Measurements from ENCODE around the gene ASCL5.

Gene ASCL5

DNA sequence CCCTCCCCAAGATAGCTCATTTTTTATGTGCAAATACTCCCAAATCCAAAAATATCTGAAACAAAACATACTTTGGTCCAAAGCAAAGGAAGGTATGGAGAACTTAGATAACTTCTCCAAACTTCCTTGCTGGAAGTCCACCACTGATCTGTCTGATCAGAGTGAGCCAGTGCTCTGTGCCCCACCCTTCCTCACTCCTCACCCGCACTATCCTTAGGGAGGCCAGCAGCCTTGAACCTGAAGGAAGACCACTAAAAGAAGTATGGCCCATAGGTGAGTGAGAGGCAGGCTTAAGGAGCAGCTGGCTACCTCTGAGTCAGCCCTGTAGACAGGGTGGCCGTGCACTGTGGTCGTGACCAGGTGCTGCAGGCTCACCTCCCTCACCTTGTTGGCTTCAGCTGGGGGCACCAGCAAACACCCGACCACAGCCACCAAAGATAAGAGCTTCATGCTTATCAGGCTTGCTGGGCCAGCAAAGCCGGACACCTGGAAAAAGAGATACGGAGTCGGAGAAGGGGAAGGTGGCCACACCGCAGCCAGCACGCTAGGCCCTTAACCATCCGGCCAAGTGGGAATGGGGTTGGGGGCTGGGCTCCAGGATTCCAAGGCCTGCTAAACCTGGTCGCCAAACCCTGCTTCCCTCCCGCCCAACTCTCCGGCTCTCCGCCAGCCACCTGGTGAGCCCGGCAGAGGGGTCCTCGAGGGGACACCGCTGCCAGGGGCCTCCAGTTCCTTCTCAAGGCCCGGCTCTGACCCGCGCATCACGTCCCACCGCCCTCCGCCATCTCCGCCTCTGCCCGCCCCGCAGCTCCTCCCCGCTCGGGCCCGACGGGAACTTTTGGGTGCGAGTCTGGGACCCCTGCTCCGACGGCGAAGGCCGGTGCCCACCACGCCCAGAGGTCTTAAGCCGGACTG, 26.7 kb upstream of the ASCL5 start:
- DNase-seq, result no peak

DNA sequence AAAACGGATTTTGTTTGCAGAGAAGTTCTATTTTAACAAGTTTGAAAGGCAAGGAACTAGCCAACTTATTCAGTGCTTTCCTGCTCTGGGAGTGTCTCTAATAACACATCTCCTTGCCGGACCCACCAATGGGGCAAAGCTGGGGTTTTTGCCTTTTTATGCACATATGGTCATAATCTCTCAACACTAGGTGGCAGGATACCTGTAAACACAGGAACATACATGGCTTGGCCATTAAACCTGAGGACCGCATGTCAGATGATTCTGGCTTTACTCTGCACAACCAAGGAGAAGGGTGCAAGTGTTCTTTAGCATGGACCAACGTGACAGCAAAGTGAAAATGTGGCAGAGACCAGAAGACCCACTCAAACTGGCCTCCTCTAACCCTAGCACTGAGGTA, 22.4 kb upstream of the ASCL5 start:
- no peak for DNase-seq

DNA sequence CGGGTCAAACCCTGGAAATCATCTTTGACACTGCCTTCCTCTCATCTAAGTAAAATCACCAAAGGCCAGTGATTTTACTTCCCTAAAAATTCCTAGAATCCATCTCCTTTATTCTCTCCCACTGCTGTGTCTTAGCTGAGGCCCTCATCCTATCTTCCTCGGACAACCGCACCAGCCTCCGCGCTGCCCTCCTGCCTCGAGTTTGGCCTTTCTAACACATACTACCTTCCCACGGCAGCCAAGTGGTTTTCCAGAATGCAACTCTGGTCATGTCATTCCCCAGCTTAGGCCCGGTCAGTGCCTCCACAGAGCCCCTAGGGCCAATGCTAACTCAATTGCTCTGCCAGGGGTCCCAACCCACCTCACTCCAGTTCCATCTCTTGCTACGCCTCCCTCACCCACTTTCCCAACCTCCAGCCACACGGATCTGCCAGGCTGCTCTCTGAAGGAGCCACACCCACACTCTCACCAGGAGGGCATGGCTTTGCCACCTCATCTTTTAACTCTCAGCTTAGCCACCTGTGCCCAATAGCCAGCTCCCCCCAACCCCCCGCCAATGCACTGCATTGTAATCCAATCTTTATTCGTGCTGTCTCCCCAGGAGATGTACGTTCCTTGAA, 20.5 kb upstream of the ASCL5 start:
- no peak for DNase-seq

DNA sequence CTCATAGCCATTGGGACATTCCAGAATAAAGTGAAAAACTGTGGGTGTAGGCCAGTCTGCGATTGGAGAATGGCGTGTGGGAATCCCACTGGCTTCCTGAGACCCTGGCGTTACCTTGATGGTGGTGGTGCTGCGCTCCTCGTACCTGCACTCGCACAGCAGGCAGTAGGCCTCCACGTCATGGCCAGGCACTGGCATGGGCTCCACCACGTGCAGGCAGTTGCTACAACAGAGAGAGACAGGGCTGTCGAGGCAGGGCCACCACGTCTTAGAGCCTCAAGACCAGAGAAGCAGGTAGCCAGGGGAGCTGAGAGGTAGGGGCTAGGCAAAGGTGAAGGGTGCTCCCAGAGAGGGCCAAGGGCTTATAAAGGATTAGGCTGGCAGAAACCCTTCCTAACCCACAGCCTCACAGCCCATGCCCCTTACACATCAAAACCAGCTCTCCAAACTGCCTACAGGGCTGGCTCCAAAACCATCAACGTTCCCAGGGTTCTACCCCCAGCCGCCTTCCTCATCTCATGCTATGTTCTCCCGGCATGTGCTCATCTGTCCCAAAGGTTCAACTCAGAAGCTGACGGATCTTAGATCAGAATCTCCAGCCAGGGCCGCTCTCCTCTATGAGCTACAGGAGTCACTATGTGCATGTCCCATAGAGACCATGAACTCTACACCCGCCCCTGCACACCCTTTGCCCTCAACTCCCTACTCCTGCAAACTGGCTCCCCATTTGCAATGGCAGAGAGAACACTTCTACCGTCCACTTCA, 19.8 kb upstream of the ASCL5 start:
- DNase-seq, result no peak

DNA sequence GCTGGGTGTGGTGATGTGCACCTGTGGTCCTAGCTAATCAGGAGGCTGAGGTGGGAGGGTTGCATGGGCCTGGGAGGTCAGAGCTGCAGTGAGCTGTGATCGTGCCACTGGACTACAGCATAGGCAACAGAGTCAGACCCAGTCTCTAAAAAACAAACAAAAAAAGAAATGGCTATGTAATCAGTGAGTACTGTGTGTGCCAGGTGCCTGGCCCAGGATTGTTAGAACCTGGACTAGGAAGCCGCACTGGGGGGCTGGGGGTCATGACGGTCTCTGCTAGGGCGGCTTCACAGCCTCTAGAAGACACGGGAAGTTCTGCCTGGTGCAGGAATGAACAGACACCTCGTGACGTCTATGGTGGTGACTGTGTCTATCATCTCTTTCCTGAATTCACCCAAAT, 18.8 kb upstream of the ASCL5 start:
- no peak for DNase-seq

DNA sequence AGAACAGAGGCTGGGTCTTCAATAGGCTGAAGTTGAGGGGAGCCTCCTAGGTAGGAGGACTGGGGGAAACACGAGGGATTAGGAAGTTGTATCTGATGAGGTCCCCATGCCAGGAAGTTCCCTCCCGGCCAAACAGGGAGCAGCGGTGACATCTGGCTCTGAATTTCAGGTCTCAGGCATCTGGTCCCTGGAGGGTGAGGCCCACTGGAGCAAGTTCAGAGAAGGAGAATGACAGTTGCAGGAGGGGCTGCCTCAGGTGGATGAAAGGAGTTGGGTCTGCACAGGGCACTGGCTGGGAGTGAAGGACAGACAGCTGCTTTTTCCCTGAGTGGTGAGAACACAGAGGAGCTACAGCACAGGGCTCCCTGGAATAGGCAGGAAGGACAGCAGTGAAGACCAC, 18.1 kb upstream of the ASCL5 start:
- DNase-seq, result no peak

DNA sequence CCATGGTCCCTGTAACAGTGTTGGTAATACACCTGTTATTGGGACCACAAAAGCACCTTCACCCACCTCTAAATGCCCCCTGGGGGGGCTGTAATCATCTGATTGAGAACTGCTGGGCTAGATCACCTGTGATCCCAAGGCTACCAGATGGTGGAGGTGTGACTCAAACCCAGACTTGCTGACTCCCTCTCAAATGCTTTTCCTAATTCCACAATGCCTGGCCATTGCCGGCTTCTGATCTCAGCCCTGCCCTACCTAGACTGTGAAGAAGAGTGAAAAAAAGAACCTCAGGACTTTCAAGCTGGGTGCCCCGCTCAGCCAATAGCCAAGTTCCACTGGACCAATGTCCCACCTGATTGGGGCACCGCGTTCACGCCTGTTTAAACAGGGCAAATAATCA, 17.7 kb upstream of the ASCL5 start:
- DNase-seq, result no peak

DNA sequence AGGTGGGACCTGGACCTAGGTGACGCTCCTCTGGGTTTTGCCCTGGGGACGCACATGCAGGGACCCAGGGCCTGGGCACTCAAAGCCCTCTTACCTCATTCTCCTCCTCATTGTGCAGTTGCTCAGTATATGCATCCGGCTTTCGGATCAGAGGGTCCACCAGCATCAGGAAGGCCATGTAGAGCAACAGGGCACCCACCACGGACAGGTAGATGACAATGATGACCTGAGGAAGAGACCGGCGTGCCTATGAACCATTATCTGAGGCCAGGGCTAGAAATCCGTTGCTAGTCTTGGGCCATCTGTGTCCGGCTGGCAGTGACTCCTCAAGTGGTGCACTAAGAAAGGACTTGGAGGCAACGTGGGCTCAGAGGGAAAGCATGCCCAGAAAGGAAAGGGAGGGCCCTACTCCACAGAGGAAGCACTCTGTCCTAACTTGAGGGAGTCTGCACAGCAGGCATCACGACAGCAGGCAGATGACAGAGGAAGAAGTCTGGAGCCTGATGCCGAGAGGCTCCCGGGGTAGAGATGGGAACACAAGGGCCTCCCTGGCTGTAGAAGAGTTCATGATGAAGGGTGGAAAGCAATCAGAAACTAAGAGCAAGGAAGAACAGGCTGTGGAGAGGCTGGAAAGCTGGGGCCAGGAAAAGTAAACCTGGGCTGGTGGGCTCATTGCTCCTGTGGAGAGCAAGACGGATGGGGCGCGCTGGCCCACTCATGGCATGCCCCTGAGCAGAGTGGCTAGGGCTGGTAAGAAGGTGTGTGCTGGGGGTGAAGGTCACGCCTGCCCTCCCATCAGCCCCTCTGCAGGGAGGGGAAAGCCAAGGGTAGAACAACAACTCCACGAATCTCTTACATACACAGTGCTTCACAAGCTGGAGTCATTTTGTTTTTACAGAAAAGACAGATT, 17.0 kb upstream of the ASCL5 start:
- DNase-seq, result no peak

DNA sequence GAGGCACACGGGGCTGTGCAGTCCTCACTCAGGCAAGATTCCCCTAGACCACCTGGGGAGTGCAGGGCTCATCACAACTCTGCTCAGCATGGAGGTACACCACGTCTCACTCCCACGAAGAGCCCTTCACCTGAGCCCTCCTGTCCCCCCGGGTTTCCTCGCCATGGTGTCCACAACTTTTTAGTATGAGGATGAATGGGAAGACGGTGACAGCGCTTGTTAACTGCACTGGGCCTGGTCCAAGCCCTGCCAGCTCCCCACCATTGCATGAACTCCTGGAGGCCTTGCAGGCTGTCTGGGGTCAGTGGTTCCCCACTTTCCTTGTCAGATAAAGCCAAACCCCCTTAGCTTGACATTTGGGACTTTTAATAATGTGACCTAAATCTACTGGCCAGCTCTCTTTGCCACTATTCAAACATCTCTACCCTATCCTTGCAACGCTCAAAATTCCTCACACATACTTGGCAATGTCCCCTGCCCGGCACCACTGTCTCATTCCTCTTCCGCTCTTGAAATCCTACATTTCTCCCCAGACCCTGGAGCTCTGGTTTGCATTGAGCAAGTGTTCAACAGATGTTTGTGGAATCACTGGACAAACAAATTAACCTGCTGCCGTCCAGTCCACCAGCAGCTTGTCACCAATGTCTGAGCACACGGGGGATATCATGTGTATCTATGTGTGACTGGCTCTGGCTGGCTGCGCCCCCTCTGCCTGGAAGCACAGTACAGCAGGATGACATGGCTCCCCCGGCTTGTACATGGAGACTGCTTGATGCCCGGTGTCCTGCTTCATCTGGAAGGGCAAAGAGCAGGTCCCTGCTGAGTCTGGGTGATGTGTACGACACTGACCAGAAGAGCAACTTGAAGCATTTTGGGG, 16.1 kb upstream of the ASCL5 start:
- DNase-seq, result no peak

DNA sequence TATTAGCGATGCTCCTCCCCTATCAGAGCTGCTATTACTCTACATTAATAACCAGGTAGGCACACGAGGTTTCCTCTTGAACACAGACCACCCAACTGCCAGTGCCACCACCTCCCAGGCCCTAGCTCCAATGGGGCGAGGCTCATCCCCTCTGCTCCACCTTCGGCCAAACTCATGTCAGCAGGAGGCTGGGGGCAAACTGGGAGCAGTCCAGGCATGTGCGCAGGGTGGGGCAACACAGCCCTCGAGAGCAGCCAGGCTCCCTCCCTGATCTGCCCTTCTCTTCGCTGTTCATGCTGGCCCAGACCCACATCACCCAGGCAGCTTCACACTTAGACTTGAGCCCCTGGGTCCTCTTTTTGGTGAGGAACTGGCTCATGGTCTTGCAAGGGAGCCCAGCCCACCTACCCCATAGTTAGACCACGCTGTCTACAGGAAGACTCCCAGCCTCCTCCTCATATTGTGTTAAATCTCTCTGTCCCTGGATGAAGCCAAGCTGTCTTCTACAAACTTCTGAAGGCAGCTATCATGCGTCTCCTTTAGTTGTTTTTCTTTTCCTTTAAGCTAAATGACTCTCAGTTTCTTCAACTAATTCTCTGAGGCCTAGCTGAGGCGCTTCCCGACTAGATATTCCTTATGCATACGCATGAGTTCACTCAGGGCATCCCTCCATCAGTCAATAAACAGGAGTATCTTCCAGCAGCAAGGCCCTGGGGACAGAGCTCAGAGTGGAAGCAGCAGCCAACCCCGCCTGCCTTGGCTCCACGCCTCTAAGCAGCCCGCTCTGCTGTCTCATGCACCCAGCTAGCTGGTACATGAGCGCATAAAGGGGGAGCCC, 15.2 kb upstream of the ASCL5 start:
- DNase-seq, result no peak

DNA sequence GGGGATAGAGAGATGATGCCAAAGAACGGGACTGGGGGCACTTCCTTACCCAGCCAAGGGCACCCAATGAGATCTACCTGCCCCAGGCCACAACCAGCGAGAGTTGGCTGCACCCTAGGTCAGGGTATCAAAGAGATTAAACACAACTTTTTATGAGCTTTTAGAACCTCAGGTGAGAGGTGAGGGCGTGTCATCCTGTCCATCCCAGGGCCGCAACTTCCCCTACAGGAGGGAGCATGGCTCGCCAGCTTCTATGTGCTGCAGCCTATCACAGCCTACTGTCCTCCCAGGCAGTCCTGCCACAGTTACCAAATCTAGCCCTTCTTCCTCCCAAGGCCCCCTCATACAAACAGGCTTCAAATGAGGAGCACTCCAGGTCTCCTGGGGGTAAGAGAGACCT, 14.4 kb upstream of the ASCL5 start:
- DNase-seq, result no peak

DNA sequence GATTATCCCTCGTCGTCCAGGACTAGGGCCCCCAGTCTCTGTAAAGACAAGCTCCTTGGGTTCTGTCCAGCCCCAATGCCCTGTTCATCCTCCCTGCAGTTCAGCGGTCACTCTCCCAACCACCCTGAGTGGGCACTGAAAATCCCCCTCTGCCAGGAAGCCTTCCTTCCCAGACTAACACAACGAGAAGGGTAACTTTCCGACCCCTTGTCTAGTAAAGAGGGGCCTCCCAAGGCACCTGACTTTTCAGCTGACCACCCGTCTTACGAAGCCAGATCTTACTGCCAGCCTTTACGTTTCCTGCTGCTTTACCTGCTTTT, 13.9 kb upstream of the ASCL5 start:
- no peak for DNase-seq

DNA sequence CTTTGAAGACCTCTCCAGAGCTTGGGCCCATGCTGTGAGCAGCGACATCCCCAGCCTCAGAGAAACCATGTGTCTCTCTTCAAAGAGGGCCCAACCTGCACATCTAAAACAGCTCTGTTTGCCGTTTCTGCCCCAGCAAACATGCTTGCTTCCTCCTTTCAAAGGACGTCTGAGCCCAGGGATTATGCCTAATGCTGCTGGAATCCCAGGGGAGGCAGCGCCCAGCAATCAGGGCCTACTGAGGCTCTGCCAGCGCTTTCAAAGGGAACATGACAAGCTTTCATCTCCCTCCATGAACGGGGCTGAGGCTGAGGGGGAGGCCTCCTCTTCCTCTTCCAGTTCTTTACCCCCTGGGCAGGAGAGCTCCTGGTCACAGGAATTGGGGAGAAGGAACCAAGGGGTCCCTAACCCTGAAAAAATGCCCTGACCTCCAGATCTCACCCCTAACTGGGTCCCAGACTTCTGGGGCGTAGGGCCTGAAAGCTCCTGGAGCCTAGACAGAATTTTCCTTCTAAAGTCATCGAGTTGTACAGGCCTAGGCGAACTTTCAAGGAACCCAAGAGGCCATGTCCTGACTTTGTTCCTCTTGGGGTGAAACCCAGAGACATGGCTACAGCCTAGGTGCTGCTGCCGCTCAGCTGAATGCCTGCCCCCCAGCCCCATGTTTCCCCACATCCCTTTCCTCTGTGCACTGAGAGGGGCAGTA, 13.4 kb upstream of the ASCL5 start:
- no peak for DNase-seq

DNA sequence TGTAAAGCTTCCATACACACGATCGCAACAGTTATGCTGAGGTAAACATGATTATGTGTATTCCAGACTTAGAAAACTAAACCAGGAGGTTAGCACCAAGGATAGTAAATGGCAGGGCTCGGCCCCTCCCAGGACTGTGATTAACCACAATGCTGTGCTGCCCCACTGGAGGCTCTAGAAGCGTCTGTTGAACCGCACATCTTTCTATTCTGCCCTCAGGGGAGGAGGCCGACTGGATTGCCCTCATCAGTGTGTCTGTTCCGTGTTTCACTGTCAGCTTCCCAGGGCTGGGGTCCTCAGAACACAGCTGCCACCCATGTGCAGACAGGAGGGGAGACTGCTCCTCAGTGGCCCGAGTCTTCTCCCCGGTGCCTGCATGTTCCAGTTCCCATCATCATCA, 12.8 kb upstream of the ASCL5 start:
- no peak for DNase-seq

DNA sequence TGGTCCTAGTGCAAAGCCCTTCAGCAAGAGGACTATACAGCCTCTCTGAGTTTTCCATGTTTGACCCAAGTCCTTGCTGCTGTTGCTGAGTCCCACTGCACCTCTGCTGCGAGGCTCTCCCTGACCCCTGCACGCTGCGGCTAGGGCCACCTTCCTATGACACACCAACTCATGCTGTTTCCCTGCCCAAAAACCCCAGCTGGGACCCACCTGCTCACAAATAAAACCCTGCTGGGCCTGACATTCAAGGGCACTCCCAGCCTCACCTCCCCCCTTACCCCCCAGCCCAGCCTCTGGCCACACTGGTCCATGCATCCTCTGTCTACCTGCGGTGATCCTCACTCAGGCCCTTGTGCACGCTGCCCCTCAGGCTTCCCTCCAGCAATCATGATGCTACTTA, 12.3 kb upstream of the ASCL5 start:
- DNase-seq, result no peak

DNA sequence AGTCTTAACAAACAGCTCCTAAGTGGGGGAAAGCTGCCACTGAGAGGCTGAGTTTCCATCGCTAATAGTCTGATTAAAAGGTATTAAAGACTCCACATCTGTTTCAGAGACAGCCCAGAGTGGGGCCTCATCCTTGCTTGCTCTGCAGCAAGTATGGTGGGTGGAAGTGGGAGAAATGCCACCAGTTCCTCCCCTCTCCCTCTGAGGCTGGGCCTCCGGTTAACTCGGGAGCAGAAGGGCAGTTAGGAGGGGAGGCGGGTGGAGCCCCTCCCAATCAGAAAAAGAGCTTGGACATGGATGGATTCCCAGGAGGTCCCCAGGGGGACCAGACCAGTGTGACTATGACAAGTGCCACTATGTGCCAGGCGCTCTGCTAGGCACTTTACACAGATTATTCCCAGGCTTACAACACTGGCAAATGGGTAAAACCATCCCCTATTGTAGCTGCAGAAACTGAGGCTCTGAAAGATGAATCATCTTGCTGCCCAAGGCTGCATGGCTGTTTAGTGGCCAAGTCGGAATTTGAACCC, 11.4 kb upstream of the ASCL5 start:
- no peak for DNase-seq

DNA sequence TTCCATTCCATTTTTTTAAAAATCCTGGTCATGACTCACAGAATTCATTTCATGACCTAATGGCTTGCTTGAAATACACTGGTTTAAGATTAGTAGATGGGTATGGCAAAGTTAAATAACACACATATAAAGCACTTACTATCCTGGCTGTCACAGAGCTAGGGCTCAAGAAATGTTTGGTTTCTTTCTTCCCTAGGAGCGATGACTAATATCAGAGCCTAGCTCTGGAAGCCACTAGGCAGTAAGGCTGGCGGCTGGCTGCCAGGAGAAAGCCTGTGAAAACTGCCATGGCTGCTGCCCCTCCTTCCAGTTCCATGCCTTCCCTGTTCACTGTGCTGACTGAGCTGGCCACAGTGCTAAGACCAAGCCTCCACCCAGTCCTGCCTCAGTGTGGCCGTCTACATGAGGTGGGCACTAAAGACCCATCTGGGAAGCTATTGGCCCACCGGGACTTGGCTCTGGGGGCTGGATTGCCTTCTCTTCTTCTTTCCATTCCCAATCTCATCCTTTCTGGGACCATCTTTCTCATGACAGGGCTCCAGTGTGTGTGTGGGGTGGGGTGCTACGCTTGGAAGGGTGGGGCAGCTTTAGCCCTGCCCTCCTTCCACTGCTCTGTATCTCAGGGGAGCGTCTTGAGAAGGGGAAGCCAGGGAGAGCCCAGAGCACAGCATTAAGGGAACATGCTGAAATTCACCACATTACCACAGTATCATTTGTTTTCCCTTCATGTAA, 10.8 kb upstream of the ASCL5 start:
- DNase-seq, result no peak

DNA sequence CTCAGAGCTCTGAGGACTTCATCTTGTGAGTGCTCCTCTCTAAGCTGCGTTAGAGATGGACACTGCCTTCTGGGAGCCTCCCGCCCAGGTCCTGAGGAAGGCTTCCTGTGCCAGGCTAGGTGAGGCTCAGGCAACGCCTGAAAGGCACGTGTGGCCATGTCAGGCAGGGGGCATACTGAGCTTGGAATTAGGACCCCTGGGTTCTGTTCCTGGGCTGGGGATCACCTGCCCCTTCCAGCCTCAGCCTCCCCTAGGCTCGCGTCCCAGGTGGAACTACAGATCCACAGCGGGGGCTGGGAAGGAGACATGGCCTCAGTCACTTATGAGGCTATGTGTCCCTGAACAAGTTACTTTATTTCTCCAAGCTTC, 10.0 kb upstream of the ASCL5 start:
- DNase-seq, result no peak

DNA sequence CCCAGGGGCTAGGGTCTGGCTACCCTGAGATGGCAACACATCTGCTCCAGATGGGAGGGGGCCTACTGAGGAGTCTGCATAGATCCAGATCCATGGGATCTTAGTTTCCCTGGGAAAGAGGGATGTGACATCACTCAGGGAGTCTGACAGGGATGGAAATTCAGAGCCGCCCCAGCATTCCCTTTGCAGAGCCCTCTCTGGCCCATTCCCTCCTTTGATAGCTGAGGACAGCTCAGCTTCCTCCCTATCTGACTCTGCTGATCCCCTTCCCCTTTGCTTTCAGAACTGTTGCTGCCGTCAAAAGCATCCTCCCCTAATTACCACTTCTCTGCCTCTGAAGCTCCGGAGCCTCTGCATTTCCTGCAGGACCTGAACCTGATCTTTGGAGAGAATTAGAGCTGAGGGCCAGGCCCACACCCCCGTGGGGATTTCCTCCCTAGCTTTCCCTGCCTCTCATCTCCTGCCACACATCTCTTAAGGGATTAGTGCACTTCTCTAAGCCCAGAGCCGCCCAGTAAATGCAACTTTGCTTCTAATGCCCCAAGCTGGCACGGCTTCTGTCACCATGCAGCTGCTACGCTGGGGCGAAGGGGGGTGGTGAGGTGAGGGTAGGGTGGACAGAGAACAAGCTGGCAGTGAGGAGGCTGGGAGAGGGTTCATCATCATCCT, 9.5 kb upstream of the ASCL5 start:
- no peak for DNase-seq

Measured in activated CD4-positive, alpha-beta T cell treated with anti-CD3 and anti-CD28 coated beads, Interleukin-2, amount 50 U/mL, for 1 hour (primary cell).